ENCODE results near the gene PIK3C2G. TPM values are rescaled to one million over a fixed set of nuclear protein-coding genes. Genes with fewer than 3 reads are reported as not detected.

PIK3C2G gene
- total RNA-seq, 1 experiment from 2014 or later, result not detected

DNA sequence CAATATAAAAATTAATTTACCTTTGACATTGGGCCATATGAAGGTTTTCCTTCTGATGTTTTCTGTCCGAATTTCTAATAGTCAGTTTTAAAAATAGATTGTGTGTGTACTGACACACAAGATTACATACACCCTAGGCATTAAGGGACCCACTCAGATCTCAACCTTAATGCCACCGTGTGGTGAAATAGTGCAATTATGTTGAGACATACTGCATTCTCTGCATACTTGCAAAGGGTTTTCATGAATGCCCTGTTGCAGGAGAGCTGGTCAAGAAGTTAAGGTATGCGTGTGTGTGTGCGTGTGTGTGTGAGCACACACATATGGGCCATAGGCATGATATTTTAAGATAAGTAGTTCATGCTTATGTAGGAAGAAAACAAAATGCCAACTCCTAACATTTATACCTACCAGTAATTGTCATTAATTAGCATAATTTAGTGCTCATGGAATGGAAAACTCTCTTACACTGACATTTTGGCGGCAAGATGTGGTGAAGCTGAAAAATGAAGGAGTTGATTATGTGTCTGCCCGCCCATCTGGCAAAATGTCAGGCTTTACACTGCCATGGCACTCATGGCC, 58.8 kb downstream of the PIK3C2G start:
- H4K20me1 ChIP-seq (ENCODE audit: insufficient read depth), result no peaks in the 10 kb centered on the region
- H3K4me1 ChIP-seq (ENCODE audit: control insufficient read depth in 1 of 2, insufficient read depth in 2 of 2, low read length in 2 of 2), result no peaks in the 10 kb centered on the region
- no peak overlapping the region for H3K9ac ChIP-seq (ENCODE audit: low read length)
- H3K4me2 ChIP-seq (ENCODE audit: low read length), result no peak overlapping the region
- no peaks in the 10 kb centered on the region for H3K9me3 ChIP-seq (ENCODE audit: control insufficient read depth in 1 of 2, insufficient read depth in 1 of 2, low read depth in 1 of 2, low read length in 2 of 2)
- ChIA-PET RAD21 (ENCODE audit: low non-redundant PET in 1 of 2, low total read pairs in 2 of 2, uncharacterized antibody in 2 of 2, unreplicated experiment in 2 of 2) (interaction anchor here in 1 of 2 experiments (1.1 kb wide), 1 partner anchor 70 kb away, joined by 5 read pairs; no protein-coding TSS in a partner anchor), POLR2A (no interaction called here), CTCF (interaction anchor here (0.7 to 4.8 kb wide), 4 partner anchors 15 to 181 kb away, joined by 4 to 28 read pairs (median 6); no protein-coding TSS in a partner anchor)
- H3K4me3 ChIP-seq (replicated peaks in 1 of 2; ENCODE audit: low read depth in 1 of 2, low read length in 2 of 2), result no peak overlapping the region
- peak; percentile 99 for ATAC-seq
- DNase-seq (ENCODE audit: low read depth, low spot score), result peak; percentile 47
- H3K27me3 ChIP-seq (ENCODE audit: insufficient read depth, low read length), result no peaks in the 10 kb centered on the region
- H3K36me3 ChIP-seq (ENCODE audit: control insufficient read depth in 1 of 2, insufficient read depth in 2 of 2, low read length in 2 of 2), result no peaks in the 10 kb centered on the region
- no peak overlapping the region for H3K27ac ChIP-seq (ENCODE audit: low read depth, low read length)
- peak overlapping the region; percentile 41 for H2AFZ ChIP-seq (ENCODE audit: low read depth, low read length, poor library complexity, severe bottlenecking)
- H3K79me2 ChIP-seq (ENCODE audit: insufficient read depth, low read length), result no peaks in the 10 kb centered on the region
- BruUV-seq (replicated peaks), result no TSS peak
- TF ChIP-seq RAD21 (IDR thresholded peaks at IDR 0.05; ENCODE audit: low read depth) (peak; percentile 41), CBX3 (IDR thresholded peaks at IDR 0.05; ENCODE audit: low read depth) (no peak), FOSL1 (IDR thresholded peaks at IDR 0.05; ENCODE audit: low read depth) (no peak), CEBPB (IDR thresholded peaks at IDR 0.05; ENCODE audit: low read depth) (peak; percentile 52)
- TF ChIP-seq, protein P1, sequence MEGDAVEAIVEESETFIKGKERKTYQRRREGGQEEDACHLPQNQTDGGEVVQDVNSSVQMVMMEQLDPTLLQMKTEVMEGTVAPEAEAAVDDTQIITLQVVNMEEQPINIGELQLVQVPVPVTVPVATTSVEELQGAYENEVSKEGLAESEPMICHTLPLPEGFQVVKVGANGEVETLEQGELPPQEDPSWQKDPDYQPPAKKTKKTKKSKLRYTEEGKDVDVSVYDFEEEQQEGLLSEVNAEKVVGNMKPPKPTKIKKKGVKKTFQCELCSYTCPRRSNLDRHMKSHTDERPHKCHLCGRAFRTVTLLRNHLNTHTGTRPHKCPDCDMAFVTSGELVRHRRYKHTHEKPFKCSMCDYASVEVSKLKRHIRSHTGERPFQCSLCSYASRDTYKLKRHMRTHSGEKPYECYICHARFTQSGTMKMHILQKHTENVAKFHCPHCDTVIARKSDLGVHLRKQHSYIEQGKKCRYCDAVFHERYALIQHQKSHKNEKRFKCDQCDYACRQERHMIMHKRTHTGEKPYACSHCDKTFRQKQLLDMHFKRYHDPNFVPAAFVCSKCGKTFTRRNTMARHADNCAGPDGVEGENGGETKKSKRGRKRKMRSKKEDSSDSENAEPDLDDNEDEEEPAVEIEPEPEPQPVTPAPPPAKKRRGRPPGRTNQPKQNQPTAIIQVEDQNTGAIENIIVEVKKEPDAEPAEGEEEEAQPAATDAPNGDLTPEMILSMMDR (IDR thresholded peaks at IDR 0.05 in 2 of 3, conservative IDR thresholded peaks at IDR 0.05 in 1 of 3; ENCODE audit: borderline replicate concordance in 1 of 3, insufficient read depth in 1 of 3, low read depth in 2 of 3, low read length in 2 of 3), result peak; percentile 47 to 57 (median 49); a peak in 5 of 6 replicates
- TF ChIP-seq, protein P2, sequence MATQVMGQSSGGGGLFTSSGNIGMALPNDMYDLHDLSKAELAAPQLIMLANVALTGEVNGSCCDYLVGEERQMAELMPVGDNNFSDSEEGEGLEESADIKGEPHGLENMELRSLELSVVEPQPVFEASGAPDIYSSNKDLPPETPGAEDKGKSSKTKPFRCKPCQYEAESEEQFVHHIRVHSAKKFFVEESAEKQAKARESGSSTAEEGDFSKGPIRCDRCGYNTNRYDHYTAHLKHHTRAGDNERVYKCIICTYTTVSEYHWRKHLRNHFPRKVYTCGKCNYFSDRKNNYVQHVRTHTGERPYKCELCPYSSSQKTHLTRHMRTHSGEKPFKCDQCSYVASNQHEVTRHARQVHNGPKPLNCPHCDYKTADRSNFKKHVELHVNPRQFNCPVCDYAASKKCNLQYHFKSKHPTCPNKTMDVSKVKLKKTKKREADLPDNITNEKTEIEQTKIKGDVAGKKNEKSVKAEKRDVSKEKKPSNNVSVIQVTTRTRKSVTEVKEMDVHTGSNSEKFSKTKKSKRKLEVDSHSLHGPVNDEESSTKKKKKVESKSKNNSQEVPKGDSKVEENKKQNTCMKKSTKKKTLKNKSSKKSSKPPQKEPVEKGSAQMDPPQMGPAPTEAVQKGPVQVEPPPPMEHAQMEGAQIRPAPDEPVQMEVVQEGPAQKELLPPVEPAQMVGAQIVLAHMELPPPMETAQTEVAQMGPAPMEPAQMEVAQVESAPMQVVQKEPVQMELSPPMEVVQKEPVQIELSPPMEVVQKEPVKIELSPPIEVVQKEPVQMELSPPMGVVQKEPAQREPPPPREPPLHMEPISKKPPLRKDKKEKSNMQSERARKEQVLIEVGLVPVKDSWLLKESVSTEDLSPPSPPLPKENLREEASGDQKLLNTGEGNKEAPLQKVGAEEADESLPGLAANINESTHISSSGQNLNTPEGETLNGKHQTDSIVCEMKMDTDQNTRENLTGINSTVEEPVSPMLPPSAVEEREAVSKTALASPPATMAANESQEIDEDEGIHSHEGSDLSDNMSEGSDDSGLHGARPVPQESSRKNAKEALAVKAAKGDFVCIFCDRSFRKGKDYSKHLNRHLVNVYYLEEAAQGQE (IDR thresholded peaks at IDR 0.05; ENCODE audit: low read depth), result no peak
- intact Hi-C loops (cut with micrococcal nuclease), result loop anchor here (1.0 to 5.0 kb wide), 2 partner anchors 70 to 178 kb away; no protein-coding TSS in a partner anchor
- H3K9me2 ChIP-seq (ENCODE audit: insufficient read depth), result no peaks in the 10 kb centered on the region

Data from HCT116 (cell line).